ENCODE results near the gene PRODH2.

- TF ChIP-seq CTCF (IDR thresholded peaks at IDR 0.05; ENCODE audit: low read length) (no peak), EZH2 (IDR thresholded peaks at IDR 0.05; ENCODE audit: borderline replicate concordance, low read length) (no peak)
Observed at GRCh38 chr19:35777086-35777841, 35.4 kb downstream of the PRODH2 start.

Data from OCI-LY1 (cell line).